Ascending aorta (tissue), 2 donors: ENCODE data around the gene RECQL5. TPM values are rescaled to one million over a fixed set of nuclear protein-coding genes. Genes with fewer than 3 reads are reported as not detected.

Experiments used
- DNase-seq, 2 donors: peaks; one replicate each; pipeline ENCODE4 v3.0.0-alpha.2; 2019; ENCODE audit warnings: low spot score in 2 of 2
- H3K27ac ChIP-seq, 2 donors: fragments of 200-600 bp; sonication (generic); one replicate each; pipeline ENCODE4 v1.5.1; 2016 to 2017; ENCODE audit warnings: mild to moderate bottlenecking in 1 of 2
- H3K27me3 ChIP-seq: fragments of 200-600 bp; sonication (generic); one replicate; pipeline ENCODE4 v1.5.1; 2017
- H3K36me3 ChIP-seq, 2 donors: fragments of 200-600 bp; sonication (generic); one replicate each; pipeline ENCODE4 v1.5.1; 2016
- H3K4me1 ChIP-seq, 2 donors: fragments of 200-600 bp; sonication (generic); one replicate each; pipeline ENCODE4 v1.5.1; 2016 to 2017; ENCODE audit warnings: mild to moderate bottlenecking in 1 of 2
- H3K4me3 ChIP-seq, 2 donors: fragments of 200-600 bp; sonication (generic); one replicate each; pipeline ENCODE4 v1.5.1; 2016 to 2017; ENCODE audit warnings: mild to moderate bottlenecking in 1 of 2
- H3K9me3 ChIP-seq, 2 donors: fragments of 200-600 bp; sonication (generic); one replicate each; pipeline ENCODE4 v1.5.1; 2016
- intact Hi-C: fragments of 100-400 bp; cut with DNase I; formaldehyde crosslinking; loops from one replicate; pipeline ENCODE4 v1.15.1; 2023
- total RNA-seq: library from RNA; depleted of rRNA; stranded (reverse); fragments of >200 nt; gene quantifications from one replicate; pipeline ENCODE4 v1.1.0, GENCODE V29; 2016
- TF ChIP-seq, protein P1 (sequence below), 3 experiments: fragments of 200-600 bp in 2 of 3; fragments of 450-650 bp in 1 of 3; sonication (generic) in 2 of 3; IDR thresholded peaks; one replicate each; pipeline ENCODE4 v1.5.1; 2016 to 2019; ENCODE audit warnings: antibody characterized with exemption in 3 of 3, mild to moderate bottlenecking in 1 of 3, moderate library complexity in 1 of 3

The RECQL5 gene
- total RNA-seq, 1 donor from 2014 or later, result 7.6 TPM

DNA sequence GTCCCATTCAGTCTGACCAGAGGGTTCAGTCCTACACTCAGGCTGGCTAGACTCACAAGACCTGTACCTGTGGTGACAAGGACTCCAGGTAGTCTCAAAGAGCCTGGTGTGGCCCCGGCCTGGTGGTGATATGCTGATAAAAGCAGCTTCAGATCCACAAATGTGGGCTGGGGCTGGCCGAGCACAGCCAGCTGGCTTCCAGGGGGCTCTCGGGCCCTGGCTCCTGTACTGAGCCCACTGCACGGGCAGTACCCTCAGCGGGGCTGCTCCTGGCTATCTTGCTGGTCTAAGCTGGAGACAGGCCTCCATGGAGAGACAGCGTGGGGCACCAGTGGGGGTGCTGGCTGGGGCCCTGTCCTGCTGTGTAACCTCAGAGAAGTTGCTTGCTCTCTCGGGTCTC lies 29.4 kb downstream of the RECQL5 start:
- intact Hi-C loops, result no loop called here
- no peak overlapping the region for H3K4me3 ChIP-seq
- peaks cover 11 to 19% of the 10 kb centered on the region in 2 donors for H3K4me1 ChIP-seq
- peaks cover 2 to 3% of the 10 kb centered on the region in 2 donors for H3K36me3 ChIP-seq
- no peak overlapping the region for H3K27ac ChIP-seq
- no peak for DNase-seq
- H3K9me3 ChIP-seq, result no peaks in the 10 kb centered on the region
- no peaks in the 10 kb centered on the region for H3K27me3 ChIP-seq
- TF ChIP-seq, protein P1, sequence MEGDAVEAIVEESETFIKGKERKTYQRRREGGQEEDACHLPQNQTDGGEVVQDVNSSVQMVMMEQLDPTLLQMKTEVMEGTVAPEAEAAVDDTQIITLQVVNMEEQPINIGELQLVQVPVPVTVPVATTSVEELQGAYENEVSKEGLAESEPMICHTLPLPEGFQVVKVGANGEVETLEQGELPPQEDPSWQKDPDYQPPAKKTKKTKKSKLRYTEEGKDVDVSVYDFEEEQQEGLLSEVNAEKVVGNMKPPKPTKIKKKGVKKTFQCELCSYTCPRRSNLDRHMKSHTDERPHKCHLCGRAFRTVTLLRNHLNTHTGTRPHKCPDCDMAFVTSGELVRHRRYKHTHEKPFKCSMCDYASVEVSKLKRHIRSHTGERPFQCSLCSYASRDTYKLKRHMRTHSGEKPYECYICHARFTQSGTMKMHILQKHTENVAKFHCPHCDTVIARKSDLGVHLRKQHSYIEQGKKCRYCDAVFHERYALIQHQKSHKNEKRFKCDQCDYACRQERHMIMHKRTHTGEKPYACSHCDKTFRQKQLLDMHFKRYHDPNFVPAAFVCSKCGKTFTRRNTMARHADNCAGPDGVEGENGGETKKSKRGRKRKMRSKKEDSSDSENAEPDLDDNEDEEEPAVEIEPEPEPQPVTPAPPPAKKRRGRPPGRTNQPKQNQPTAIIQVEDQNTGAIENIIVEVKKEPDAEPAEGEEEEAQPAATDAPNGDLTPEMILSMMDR (IDR thresholded peaks at IDR 0.05), result no peak

DNA sequence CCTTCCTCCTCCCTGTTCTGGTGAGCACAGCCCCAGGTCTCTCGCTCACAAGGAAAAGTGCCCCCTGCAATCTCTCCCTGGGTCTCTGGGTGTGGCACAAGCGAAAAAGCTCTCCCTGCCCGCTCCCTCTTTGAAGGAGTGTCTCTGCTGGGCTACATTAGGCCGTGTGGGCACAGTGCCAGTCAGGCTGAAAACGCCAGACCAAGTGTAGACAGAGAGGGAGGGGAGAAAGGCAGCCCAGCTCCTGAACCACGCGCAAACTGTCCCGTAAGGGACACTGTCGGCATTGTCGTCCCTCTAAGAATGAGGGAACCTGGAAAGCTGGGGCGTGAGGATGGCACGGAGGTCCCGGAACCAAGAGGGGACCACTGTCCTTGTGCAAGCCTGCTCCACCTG lies 29.8 kb downstream of the RECQL5 start:
- intact Hi-C loops, result no loop called here
- H3K27me3 ChIP-seq, result no peaks in the 10 kb centered on the region
- H3K4me1 ChIP-seq, result peaks cover 11 to 19% of the 10 kb centered on the region in 2 donors
- H3K4me3 ChIP-seq, result no peak overlapping the region
- no peaks in the 10 kb centered on the region for H3K9me3 ChIP-seq
- TF ChIP-seq, protein P1 (IDR thresholded peaks at IDR 0.05), result no peak
- H3K36me3 ChIP-seq, result peaks cover 2 to 3% of the 10 kb centered on the region in 2 donors
- H3K27ac ChIP-seq, result no peak overlapping the region
- no peak for DNase-seq

DNA sequence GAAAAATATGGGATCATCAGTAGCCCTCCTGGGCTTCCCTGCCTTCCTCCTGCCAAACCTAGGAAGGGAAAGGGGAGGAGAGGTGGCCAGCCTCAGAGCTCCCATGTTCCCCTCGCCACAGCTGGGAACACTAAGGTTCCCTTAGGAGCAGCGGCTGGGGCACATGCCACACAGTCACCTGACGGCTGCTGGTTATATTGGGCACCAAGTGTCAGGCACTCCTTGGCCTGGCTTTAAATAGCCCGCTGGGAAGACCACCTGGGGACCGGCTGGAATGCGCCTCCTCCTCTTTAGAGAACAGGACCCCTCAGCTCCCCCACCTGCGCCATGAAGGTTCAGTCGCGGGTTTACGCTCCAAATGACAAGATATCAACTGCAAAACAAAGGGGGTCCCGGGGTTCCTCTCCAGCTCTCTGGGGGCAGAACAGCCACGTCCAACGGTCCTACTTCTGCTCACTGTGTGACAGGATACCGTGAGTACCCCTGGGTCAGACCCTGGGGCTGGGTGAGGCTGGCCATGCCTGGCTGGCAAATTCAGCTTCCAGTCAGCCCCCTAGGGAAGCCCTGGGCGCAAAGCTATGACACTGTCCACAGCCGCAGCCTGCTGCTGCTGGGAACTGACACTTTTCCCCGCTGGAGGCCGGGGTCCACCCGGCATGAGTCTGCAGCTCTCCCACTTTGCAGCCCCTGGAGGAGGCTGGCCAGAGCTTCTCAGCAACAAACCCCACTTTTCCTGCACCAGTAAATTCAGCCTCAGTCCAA lies 30.4 kb downstream of the RECQL5 start:
- H3K9me3 ChIP-seq, result no peaks in the 10 kb centered on the region
- no peak overlapping the region for H3K4me3 ChIP-seq
- TF ChIP-seq, protein P1 (IDR thresholded peaks at IDR 0.05), result no peak
- no peak for DNase-seq
- no peak overlapping the region for H3K27ac ChIP-seq
- H3K4me1 ChIP-seq, result peaks cover 11 to 19% of the 10 kb centered on the region in 2 donors
- H3K27me3 ChIP-seq, result no peaks in the 10 kb centered on the region
- intact Hi-C loops, result no loop called here
- peaks cover 2 to 3% of the 10 kb centered on the region in 2 donors for H3K36me3 ChIP-seq

DNA sequence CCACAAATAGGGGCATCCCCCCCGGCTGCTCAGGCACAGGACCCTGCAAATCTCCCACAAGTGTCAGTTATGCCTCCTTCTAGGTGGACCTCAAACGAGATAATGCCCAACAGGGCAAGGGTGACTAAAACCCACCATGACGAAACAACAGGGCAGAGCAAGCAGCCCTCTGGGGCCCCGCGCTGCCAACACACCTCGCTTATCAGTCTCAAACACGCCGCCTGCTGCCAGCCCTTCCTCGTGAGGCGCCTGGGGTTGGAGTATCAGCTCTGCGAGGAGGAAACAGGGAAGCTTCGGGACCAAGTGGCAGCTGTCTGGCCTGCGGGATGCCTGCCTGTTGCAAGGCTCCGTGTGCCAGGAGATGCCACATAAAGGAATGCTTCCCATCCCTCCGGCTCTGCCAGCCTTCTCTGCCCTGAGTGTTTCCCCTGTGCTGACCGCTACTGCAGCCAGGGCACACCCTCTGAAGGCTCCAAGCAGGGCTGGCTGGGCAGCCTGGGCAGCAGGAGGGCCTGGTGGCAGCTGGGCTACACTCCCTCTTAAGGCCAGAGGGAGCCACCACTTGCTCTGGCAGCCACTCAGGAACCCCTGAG lies 31.2 kb downstream of the RECQL5 start:
- intact Hi-C loops, result no loop called here
- peaks cover 3 to 4% of the 10 kb centered on the region in 2 donors for H3K36me3 ChIP-seq
- no peak overlapping the region for H3K27ac ChIP-seq
- H3K27me3 ChIP-seq, result no peaks in the 10 kb centered on the region
- DNase-seq, result no peak
- no peak overlapping the region for H3K4me3 ChIP-seq
- H3K9me3 ChIP-seq, result no peaks in the 10 kb centered on the region
- peaks cover 11 to 19% of the 10 kb centered on the region in 2 donors for H3K4me1 ChIP-seq
- TF ChIP-seq, protein P1 (IDR thresholded peaks at IDR 0.05), result no peak

DNA sequence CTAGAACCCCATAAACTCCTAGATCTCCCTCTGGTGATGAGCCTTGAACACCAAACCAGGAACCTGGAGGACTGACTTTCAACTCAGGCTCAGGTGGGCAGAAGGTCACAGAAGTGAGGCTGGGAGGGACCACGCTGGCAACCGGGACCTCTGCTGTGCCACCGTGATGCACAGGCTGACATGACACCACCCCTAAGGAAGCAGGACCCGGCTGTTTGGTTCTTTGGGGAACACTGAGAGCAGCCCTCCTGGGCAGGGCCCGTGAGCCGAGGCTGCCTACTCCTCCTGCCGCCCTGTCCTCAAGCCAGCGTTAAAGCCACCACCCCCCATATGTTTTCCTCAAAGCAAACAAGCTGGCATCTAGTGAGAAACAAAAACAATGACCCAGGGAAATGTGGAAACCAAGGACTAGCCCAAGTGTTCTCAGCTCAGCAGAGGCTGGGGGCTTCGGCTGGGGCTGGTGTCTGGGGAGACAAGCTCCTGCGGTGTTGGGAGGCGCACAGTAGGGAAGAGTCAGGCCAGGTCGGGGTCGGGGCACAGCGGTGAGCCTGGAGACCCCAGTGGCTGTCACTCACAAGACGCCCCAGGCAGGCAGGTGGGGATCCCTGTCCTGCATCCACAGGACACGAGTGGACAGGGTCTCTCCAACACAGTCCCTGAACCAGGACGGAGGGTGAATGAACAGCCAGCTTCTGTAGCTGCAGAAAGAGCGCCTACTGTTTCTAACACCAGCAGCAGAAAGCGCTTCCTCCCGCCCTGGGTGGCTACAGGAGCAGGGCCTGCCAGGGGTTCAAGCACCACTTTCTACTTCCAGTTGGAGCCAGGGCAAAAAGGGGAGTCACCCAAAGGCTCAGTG lies 32.0 kb downstream of the RECQL5 start:
- Histone ChIP-seq H3K27ac (no peak overlapping the region), H3K27me3 (no peaks in the 10 kb centered on the region), H3K4me3 (no peak overlapping the region), H3K9me3 (no peaks in the 10 kb centered on the region), H3K36me3 (peaks cover under 1 to 8% of the 10 kb centered on the region in 2 donors), H3K4me1 (peaks cover 11 to 19% of the 10 kb centered on the region in 2 donors)
- intact Hi-C loops, result no loop called here
- no peak for DNase-seq
- TF ChIP-seq, protein P1 (IDR thresholded peaks at IDR 0.05), result no peak
